ENCODE measurements around the gene PPP2R5A.

GRCh38 chr1:212260557-212261355, 24.5 kb upstream of the PPP2R5A start:
- TF ChIP-seq POLR2AphosphoS5 (IDR thresholded peaks at IDR 0.05), result no peak
- TF ChIP-seq, protein P1, sequence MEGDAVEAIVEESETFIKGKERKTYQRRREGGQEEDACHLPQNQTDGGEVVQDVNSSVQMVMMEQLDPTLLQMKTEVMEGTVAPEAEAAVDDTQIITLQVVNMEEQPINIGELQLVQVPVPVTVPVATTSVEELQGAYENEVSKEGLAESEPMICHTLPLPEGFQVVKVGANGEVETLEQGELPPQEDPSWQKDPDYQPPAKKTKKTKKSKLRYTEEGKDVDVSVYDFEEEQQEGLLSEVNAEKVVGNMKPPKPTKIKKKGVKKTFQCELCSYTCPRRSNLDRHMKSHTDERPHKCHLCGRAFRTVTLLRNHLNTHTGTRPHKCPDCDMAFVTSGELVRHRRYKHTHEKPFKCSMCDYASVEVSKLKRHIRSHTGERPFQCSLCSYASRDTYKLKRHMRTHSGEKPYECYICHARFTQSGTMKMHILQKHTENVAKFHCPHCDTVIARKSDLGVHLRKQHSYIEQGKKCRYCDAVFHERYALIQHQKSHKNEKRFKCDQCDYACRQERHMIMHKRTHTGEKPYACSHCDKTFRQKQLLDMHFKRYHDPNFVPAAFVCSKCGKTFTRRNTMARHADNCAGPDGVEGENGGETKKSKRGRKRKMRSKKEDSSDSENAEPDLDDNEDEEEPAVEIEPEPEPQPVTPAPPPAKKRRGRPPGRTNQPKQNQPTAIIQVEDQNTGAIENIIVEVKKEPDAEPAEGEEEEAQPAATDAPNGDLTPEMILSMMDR (IDR thresholded peaks at IDR 0.05), result no peak
- no peak for TF ChIP-seq POLR2A (IDR thresholded peaks at IDR 0.05; ENCODE audit: low read depth)
- TF ChIP-seq EP300 (IDR thresholded peaks at IDR 0.05), result no peak
